ENCODE measurements around the gene BCAR1.

BCAR1 gene

DNA sequence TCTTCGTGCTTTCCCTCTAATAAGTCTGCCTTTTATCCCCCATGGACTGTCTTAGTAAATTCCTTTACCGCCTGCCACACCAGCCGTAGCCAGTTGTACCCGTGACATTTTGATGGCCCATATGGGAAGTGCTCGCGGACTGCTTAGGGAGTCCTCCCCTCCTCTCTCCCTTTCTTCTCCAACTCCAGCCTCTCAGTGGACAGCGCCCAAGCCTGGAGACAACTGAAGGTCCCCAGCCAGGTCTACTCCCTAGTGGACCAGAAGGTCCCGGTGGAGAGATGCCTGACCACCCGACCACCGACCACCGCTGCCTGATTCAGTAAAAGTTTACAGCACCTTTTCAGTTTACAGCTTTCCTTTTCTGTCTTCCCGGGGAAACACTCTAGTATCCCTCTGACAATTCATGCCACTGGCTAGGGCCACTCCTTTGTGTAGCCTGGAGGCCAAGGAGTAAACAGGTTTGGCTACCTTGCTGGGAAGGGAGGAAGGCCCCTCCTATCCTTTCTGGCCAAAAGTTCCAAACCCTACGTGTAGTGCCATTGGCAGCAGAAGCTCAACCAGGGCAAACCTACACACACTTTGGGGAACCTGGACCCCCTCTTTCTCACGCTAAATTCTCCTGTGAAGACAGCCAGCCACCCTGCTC lies 62.5 kb downstream of the BCAR1 start:
- no peak overlapping the region for H2AFZ ChIP-seq (ENCODE audit: low read depth)
- H3K9ac ChIP-seq, result no peak overlapping the region
- no peaks in the 10 kb centered on the region for H3K4me1 ChIP-seq (ENCODE audit: low read depth, poor library complexity, severe bottlenecking)
- no peaks in the 10 kb centered on the region for H3K27me3 ChIP-seq (ENCODE audit: insufficient read depth, low read depth)
- H3K27ac ChIP-seq, result no peak overlapping the region
- H4K20me1 ChIP-seq (ENCODE audit: insufficient read depth), result no peaks in the 10 kb centered on the region
- H3K4me3 ChIP-seq (IDR thresholded peaks at IDR 0.05; ENCODE audit: insufficient read depth, low read depth, low read length), result no peak overlapping the region
- no peaks in the 10 kb centered on the region for H3K79me2 ChIP-seq (ENCODE audit: insufficient read depth, low read depth)
- TF ChIP-seq, protein P1, sequence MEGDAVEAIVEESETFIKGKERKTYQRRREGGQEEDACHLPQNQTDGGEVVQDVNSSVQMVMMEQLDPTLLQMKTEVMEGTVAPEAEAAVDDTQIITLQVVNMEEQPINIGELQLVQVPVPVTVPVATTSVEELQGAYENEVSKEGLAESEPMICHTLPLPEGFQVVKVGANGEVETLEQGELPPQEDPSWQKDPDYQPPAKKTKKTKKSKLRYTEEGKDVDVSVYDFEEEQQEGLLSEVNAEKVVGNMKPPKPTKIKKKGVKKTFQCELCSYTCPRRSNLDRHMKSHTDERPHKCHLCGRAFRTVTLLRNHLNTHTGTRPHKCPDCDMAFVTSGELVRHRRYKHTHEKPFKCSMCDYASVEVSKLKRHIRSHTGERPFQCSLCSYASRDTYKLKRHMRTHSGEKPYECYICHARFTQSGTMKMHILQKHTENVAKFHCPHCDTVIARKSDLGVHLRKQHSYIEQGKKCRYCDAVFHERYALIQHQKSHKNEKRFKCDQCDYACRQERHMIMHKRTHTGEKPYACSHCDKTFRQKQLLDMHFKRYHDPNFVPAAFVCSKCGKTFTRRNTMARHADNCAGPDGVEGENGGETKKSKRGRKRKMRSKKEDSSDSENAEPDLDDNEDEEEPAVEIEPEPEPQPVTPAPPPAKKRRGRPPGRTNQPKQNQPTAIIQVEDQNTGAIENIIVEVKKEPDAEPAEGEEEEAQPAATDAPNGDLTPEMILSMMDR (conservative IDR thresholded peaks at IDR 0.05; ENCODE audit: low read depth, low read length), result no peak
- H3K4me2 ChIP-seq, result no peak overlapping the region
- no peaks in the 10 kb centered on the region for H3K36me3 ChIP-seq (ENCODE audit: insufficient read depth)

DNA sequence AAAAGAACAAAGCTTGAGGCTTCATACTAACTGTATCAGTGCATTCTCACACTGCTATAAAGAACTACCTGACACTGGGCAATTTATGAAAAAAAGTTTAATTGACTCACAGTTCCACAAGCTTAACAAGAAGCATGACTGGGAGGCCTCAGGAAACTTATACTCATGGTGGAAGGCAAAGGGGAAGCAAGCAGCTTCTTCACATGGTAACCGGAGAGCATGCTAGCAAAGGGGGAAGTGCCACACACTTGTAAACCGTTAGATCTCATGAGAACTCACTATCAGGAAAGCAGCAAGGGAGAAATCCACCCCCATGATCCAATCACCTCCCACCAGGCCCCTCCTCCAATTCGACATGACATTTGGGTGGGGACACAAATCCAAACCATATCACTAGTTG lies 69.8 kb downstream of the BCAR1 start:
- no peak overlapping the region for H3K4me2 ChIP-seq
- H4K20me1 ChIP-seq (ENCODE audit: insufficient read depth), result no peaks in the 10 kb centered on the region
- H3K9ac ChIP-seq, result no peak overlapping the region
- H2AFZ ChIP-seq (ENCODE audit: low read depth), result no peak overlapping the region
- H3K27ac ChIP-seq, result no peak overlapping the region
- H3K4me3 ChIP-seq (IDR thresholded peaks at IDR 0.05; ENCODE audit: insufficient read depth, low read depth, low read length), result no peak overlapping the region
- no peaks in the 10 kb centered on the region for H3K79me2 ChIP-seq (ENCODE audit: insufficient read depth, low read depth)
- TF ChIP-seq, protein P1 (conservative IDR thresholded peaks at IDR 0.05; ENCODE audit: low read depth, low read length), result no peak
- H3K4me1 ChIP-seq (ENCODE audit: low read depth, poor library complexity, severe bottlenecking), result no peaks in the 10 kb centered on the region
- H3K27me3 ChIP-seq (ENCODE audit: insufficient read depth, low read depth), result no peaks in the 10 kb centered on the region
- H3K36me3 ChIP-seq (ENCODE audit: insufficient read depth), result no peaks in the 10 kb centered on the region

DNA sequence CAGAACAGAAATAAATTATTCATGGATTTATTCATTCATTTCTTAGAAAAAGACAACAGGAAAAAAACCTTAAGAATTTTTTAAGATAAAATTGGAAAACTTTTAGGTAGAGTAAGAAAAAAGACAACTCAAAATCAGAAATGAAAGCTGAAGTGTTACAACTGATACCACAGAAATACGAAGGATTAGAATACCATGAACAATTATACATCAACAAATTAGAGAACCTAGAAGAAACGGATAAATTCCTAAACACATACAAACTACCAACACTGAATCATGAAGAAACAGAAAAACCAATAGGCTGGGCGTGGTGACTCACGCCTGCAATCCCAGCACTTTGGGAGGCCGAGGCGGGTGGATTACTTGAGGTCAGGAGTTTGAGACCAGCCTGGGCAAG lies 72.2 kb downstream of the BCAR1 start:
- no peaks in the 10 kb centered on the region for H3K36me3 ChIP-seq (ENCODE audit: insufficient read depth)
- TF ChIP-seq, protein P1 (conservative IDR thresholded peaks at IDR 0.05; ENCODE audit: low read depth, low read length), result no peak
- H3K27ac ChIP-seq, result no peak overlapping the region
- H4K20me1 ChIP-seq (ENCODE audit: insufficient read depth), result no peaks in the 10 kb centered on the region
- H3K4me2 ChIP-seq, result no peak overlapping the region
- no peaks in the 10 kb centered on the region for H3K27me3 ChIP-seq (ENCODE audit: insufficient read depth, low read depth)
- no peak overlapping the region for H3K9ac ChIP-seq
- H3K79me2 ChIP-seq (ENCODE audit: insufficient read depth, low read depth), result no peaks in the 10 kb centered on the region
- H2AFZ ChIP-seq (ENCODE audit: low read depth), result no peak overlapping the region
- H3K4me3 ChIP-seq (IDR thresholded peaks at IDR 0.05; ENCODE audit: insufficient read depth, low read depth, low read length), result no peak overlapping the region
- H3K4me1 ChIP-seq (ENCODE audit: low read depth, poor library complexity, severe bottlenecking), result no peaks in the 10 kb centered on the region

Measured in KMS-11 (cell line).